HG03558 (cell line): ENCODE results near the gene UBN1.
"Not testable (repeated sequence)": the region's sequence is repeated elsewhere in the genome, so short reads cannot be mapped to it uniquely, and the experiment has no call there.

Source experiments
- ATAC-seq: cut with Tn5 transposase; IDR thresholded peaks from one replicate; pipeline ENCODE4 v1.9.1; 2021; ENCODE audit warnings: moderate number of reproducible peaks; ENCODE audit not compliant: unreplicated experiment; ENCODE audit errors: extremely low read depth

Gene UBN1

GRCh38 chr16:4922721-4923342, 75.6 kb downstream of the UBN1 start:
- no peak for ATAC-seq

GRCh38 chr16:4923853-4924252, 76.6 kb downstream of the UBN1 start:
- no peak for ATAC-seq

- ATAC-seq = no peak
These were observed 77.5 kb downstream of the UBN1 start for GRCh38 chr16:4924593-4925292.

GRCh38 chr16:4925293-4925607, 78.0 kb downstream of the UBN1 start:
- no peak for ATAC-seq

- ATAC-seq = no peak
These were observed 78.5 kb downstream of the UBN1 start for GRCh38 chr16:4925791-4926190.

GRCh38 chr16:4926928-4927327, 79.6 kb downstream of the UBN1 start:
- no peak for ATAC-seq

GRCh38 chr16:4927661-4928060, 80.4 kb downstream of the UBN1 start:
- no peak for ATAC-seq

- no peak for ATAC-seq
These were observed 80.9 kb downstream of the UBN1 start for GRCh38 chr16:4928227-4928626.

- not testable (repeated sequence) for ATAC-seq
These were observed 82.3 kb downstream of the UBN1 start for GRCh38 chr16:4929619-4930018.

GRCh38 chr16:4931381-4931780, 84.1 kb downstream of the UBN1 start:
- no peak for ATAC-seq
